K562 (cell line): ENCODE measurements around the gene HTR1D. TPM values are rescaled to one million over a fixed set of nuclear protein-coding genes. Genes with fewer than 3 reads are reported as not detected.

Experiments used
- ARHGAP35 ChIP-seq: fragments of 450-650 bp; IDR thresholded peaks from 2 replicates; pipeline ENCODE4 v1.6.1; 2018; ENCODE audit not compliant: partially characterized antibody
- CHCHD3 ChIP-seq: fragments of 250-450 bp; sonication (Bioruptor Pico); IDR thresholded peaks from 2 replicates; pipeline ENCODE4 v2.1.2; 2022; ENCODE audit warnings: mild to moderate bottlenecking
- CLOCK ChIP-seq: fragments of 250-450 bp; sonication (Bioruptor Pico); IDR thresholded peaks from 2 replicates; pipeline ENCODE4 v1.4.0; 2020; ENCODE audit warnings: mild to moderate bottlenecking, moderate library complexity, borderline replicate concordance
- ETV1 ChIP-seq: fragments of 450-650 bp; conservative IDR thresholded peaks from 2 replicates; pipeline ENCODE4 v1.6.1; 2016; ENCODE audit warnings: missing genetic modification characterization, control low read depth, low read depth, missing compliant biosample characterization
- FOXJ2 ChIP-seq: fragments of 200-800 bp; sonication (Bioruptor generic); IDR thresholded peaks from 2 replicates; pipeline ENCODE4 v1.6.1; 2016; ENCODE audit warnings: missing genetic modification characterization, missing compliant biosample characterization
- FOXK2 ChIP-seq, 2 experiments: fragments of 450-650 bp; IDR thresholded peaks in 1 of 2; conservative IDR thresholded peaks in 1 of 2; 2 replicates each; pipeline ENCODE4 v1.6.1; 2016; ENCODE audit warnings: low read depth in 2 of 2, mild to moderate bottlenecking in 1 of 2
- GABPB1 ChIP-seq: sonication (generic); formaldehyde crosslinking; IDR thresholded peaks from 2 replicates; pipeline ENCODE4 v1.8.0; 2022; ENCODE audit warnings: mild to moderate bottlenecking, missing genetic modification reagents
- HNRNPLL ChIP-seq: fragments of 200-400 bp; formaldehyde crosslinking; IDR thresholded peaks from 2 replicates; pipeline ENCODE4 v1.6.1; 2017; ENCODE audit warnings: low read length, low read depth, mild to moderate bottlenecking; ENCODE audit not compliant: poor library complexity, severe bottlenecking
- IRF1 ChIP-seq: sonication (generic); formaldehyde crosslinking; IDR thresholded peaks from 2 replicates; pipeline ENCODE4 v1.8.0; 2022; ENCODE audit warnings: missing genetic modification reagents, mild to moderate bottlenecking, borderline replicate concordance
- KDM1A ChIP-seq, 2 experiments: fragments of 450-650 bp; IDR thresholded peaks; 2 replicates each; pipeline ENCODE4 v1.6.1; 2016; ENCODE audit warnings: mild to moderate bottlenecking in 2 of 2
- LARP7 ChIP-seq: fragments of 450-650 bp; IDR thresholded peaks from 2 replicates; pipeline ENCODE4 v1.6.1; 2016
- MLX ChIP-seq, 2 experiments: fragments of 450-650 bp in 1 of 2; sonication (generic) in 1 of 2; formaldehyde crosslinking; conservative IDR thresholded peaks; 2 replicates each; pipeline versions ENCODE4 v1.4.0 to v1.8.1; 2020 to 2022; ENCODE audit warnings: mild to moderate bottlenecking in 1 of 2, missing genetic modification reagents in 1 of 2
- NCOA1 ChIP-seq: fragments of 450-650 bp; IDR thresholded peaks from 2 replicates; pipeline ENCODE4 v1.6.1; 2016; ENCODE audit warnings: low read depth
- RBM25 ChIP-seq: fragments of 200-400 bp; formaldehyde crosslinking; IDR thresholded peaks from 2 replicates; pipeline ENCODE4 v1.6.1; 2018; ENCODE audit warnings: low read length, low read depth, moderate library complexity; ENCODE audit not compliant: severe bottlenecking
- U2AF2 ChIP-seq: fragments of 200-400 bp; formaldehyde crosslinking; optimal IDR thresholded peaks from 2 replicates; pipeline ENCODE3; 2017; ENCODE audit warnings: low read depth, mild to moderate bottlenecking, low read length
- ZFX ChIP-seq: sonication (generic); formaldehyde crosslinking; IDR thresholded peaks from 2 replicates; pipeline ENCODE4 v1.8.0; 2022; ENCODE audit warnings: mild to moderate bottlenecking, missing genetic modification reagents, moderate library complexity
- ZNF140 ChIP-seq: fragments of 250-450 bp; sonication (Bioruptor Pico); IDR thresholded peaks from 2 replicates; pipeline ENCODE4 v1.8.0; 2021; ENCODE audit warnings: moderate library complexity, mild to moderate bottlenecking, inconsistent platforms
- ZNF668 ChIP-seq: fragments of 250-450 bp; sonication (Bioruptor Pico); IDR thresholded peaks from 2 replicates; pipeline ENCODE4 v1.8.0; 2022; ENCODE audit warnings: mild to moderate bottlenecking, inconsistent platforms
- ZNF830 ChIP-seq: fragments of 250-450 bp; sonication (Bioruptor Pico); IDR thresholded peaks from 2 replicates; pipeline ENCODE4 v1.5.0; 2021; ENCODE audit warnings: mild to moderate bottlenecking
- polyA plus RNA-seq, 8 experiments: library from polyadenylated mRNA; depleted of rRNA in 4 of 8; stranded (reverse) in 5 of 8; unstranded in 3 of 8; fragments of >200 nt; fragmentation: Nextera tagmentation in 2 of 8; fragmentation: Illumina TruSeq in 1 of 8; extraction: Ambion mirVana in 2 of 8; extraction: Trizol in 1 of 8; gene quantifications; 2 replicates each; pipeline versions ENCODE4 v1.2.1 to v1.2.3, GENCODE V29; 2011 to 2014; ENCODE audit warnings: inconsistent platforms in 1 of 8, missing spikeins in 1 of 8
- total RNA-seq, 7 experiments: library from RNA; depleted of rRNA in 6 of 7; stranded (reverse); fragments of >200 nt in 6 of 7; fragmentation: Illumina TruSeq in 2 of 7; extraction: Trizol in 2 of 7; gene quantifications; 2 replicates each; pipeline versions ENCODE4 v1.2.1 to v1.2.3, GENCODE V29; 2011 to 2021; ENCODE audit warnings: low replicate concordance in 1 of 7
- TF ChIP-seq, protein P1 (sequence below): sonication (generic); formaldehyde crosslinking; IDR thresholded peaks from 2 replicates; pipeline ENCODE4 v1.8.0; 2022; ENCODE audit warnings: missing genetic modification reagents, mild to moderate bottlenecking, borderline replicate concordance
- TF ChIP-seq, protein P2 (sequence below): fragments of 250-450 bp; sonication (Bioruptor Pico); IDR thresholded peaks from 2 replicates; pipeline ENCODE4 v1.9.0; 2021; ENCODE audit warnings: mild to moderate bottlenecking

Gene HTR1D
- total and polyA plus RNA-seq, 9 of the 15 experiments (the other 6 are each of a cell fraction or from before 2014, with no cell fraction given), result 0.03 to 0.09 (median 0.04) TPM; not detected in 4

- TF ChIP-seq, protein P1, sequence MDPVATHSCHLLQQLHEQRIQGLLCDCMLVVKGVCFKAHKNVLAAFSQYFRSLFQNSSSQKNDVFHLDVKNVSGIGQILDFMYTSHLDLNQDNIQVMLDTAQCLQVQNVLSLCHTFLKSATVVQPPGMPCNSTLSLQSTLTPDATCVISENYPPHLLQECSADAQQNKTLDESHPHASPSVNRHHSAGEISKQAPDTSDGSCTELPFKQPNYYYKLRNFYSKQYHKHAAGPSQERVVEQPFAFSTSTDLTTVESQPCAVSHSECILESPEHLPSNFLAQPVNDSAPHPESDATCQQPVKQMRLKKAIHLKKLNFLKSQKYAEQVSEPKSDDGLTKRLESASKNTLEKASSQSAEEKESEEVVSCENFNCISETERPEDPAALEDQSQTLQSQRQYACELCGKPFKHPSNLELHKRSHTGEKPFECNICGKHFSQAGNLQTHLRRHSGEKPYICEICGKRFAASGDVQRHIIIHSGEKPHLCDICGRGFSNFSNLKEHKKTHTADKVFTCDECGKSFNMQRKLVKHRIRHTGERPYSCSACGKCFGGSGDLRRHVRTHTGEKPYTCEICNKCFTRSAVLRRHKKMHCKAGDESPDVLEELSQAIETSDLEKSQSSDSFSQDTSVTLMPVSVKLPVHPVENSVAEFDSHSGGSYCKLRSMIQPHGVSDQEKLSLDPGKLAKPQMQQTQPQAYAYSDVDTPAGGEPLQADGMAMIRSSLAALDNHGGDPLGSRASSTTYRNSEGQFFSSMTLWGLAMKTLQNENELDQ (CRISPR knock-in tag), result no peak
- TF ChIP-seq, protein P2, sequence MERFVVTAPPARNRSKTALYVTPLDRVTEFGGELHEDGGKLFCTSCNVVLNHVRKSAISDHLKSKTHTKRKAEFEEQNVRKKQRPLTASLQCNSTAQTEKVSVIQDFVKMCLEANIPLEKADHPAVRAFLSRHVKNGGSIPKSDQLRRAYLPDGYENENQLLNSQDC (CRISPR knock-in tag), result no peak
- TF ChIP-seq ARHGAP35 (no peak), MLX (CRISPR knock-in tag; conservative IDR thresholded peaks at IDR 0.05) (no peak), KDM1A (IDR thresholded peaks at IDR 0.05) (peak; percentile 39 to 60; a peak in 1 of 4 replicates), ZNF668 (CRISPR knock-in tag) (no peak), FOXJ2 (tag) (no peak), CHCHD3 (no peak), U2AF2 (no peak), LARP7 (no peak), RBM25 (peak; percentile 86), FOXK2 (conservative IDR thresholded peaks at IDR 0.05 in 1 of 2, IDR thresholded peaks at IDR 0.05 in 1 of 2; ENCODE audit: low read depth in 2 of 2) (no peak), CLOCK (CRISPR knock-in tag) (no peak), ZNF140 (CRISPR knock-in tag) (no peak), GABPB1 (CRISPR knock-in tag) (no peak), IRF1 (CRISPR knock-in tag) (no peak), NCOA1 (no peak), ZNF830 (no peak), ETV1 (no peak), HNRNPLL (no peak), ZFX (CRISPR knock-in tag) (no peak)
Measured at GRCh38 chr1:23210351-23210785, 6.9 kb downstream of the HTR1D start (continued).
